Measurements from ENCODE around the gene IL36A. TPM values are rescaled to one million over a fixed set of nuclear protein-coding genes. Genes with fewer than 3 reads are reported as not detected.

The IL36A gene
- total RNA-seq, 2 experiments from 2014 or later = not detected

DNA sequence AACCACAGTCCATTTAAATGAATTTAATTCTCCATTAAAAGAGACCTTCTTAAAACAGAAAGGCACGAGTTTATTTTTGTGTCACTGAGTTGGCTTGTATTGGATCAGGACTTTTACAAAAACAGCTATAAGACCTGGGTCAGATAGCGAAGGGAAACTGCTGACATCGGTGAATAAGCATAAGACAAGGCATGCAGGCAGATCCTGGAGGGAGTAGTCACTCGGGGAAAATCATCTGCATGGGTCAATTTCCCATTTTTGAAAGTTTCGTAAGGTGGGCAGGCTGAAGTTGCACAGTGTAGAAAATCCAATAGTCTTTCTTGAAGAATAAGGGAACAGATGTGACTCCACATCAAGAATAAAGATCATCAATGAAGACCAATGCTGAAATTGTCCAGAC lies 34.5 kb downstream of the IL36A start:
- no peak overlapping the region for H2AFZ ChIP-seq (ENCODE audit: low read length)
- no peaks in the 10 kb centered on the region for H3K4me1 ChIP-seq (ENCODE audit: insufficient read depth, low read length, poor library complexity, severe bottlenecking)
- TF ChIP-seq, protein P1, sequence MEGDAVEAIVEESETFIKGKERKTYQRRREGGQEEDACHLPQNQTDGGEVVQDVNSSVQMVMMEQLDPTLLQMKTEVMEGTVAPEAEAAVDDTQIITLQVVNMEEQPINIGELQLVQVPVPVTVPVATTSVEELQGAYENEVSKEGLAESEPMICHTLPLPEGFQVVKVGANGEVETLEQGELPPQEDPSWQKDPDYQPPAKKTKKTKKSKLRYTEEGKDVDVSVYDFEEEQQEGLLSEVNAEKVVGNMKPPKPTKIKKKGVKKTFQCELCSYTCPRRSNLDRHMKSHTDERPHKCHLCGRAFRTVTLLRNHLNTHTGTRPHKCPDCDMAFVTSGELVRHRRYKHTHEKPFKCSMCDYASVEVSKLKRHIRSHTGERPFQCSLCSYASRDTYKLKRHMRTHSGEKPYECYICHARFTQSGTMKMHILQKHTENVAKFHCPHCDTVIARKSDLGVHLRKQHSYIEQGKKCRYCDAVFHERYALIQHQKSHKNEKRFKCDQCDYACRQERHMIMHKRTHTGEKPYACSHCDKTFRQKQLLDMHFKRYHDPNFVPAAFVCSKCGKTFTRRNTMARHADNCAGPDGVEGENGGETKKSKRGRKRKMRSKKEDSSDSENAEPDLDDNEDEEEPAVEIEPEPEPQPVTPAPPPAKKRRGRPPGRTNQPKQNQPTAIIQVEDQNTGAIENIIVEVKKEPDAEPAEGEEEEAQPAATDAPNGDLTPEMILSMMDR (conservative IDR thresholded peaks at IDR 0.05; ENCODE audit: low read length) = no peak
- no peak for TF ChIP-seq EZH2phosphoT487 (IDR thresholded peaks at IDR 0.05; ENCODE audit: borderline replicate concordance, low read depth, low read length)
- no peaks in the 10 kb centered on the region for H4K20me1 ChIP-seq (ENCODE audit: insufficient read depth, low read length)
- DNase-seq (ENCODE audit: low spot score) = no peak
- no peak overlapping the region for H3K4me2 ChIP-seq (ENCODE audit: low read length)
- no TSS peak for BruUV-seq (replicated peaks)
- no peaks in the 10 kb centered on the region for H3K9me2 ChIP-seq (ENCODE audit: insufficient read depth, low read length)
- CTCF ChIA-PET (ENCODE audit: unreplicated experiment) = no interaction called here
- H3K27ac ChIP-seq (ENCODE audit: low read depth, low read length, poor library complexity, severe bottlenecking) = no peak overlapping the region
- H3K9me3 ChIP-seq (ENCODE audit: low read length) = no peaks in the 10 kb centered on the region
- H3K79me2 ChIP-seq (ENCODE audit: insufficient read depth, low read depth, low read length) = no peaks in the 10 kb centered on the region
- intact Hi-C loops (cut with micrococcal nuclease; ENCODE audit: unreplicated experiment) = no loop called here
- POLR2A ChIA-PET = no interaction called here
- no peaks in the 10 kb centered on the region for H3K36me3 ChIP-seq (ENCODE audit: insufficient read depth, low read length)
- H3K4me3 ChIP-seq (ENCODE audit: low read depth, low read length, poor library complexity, severe bottlenecking) = no peak overlapping the region

DNA sequence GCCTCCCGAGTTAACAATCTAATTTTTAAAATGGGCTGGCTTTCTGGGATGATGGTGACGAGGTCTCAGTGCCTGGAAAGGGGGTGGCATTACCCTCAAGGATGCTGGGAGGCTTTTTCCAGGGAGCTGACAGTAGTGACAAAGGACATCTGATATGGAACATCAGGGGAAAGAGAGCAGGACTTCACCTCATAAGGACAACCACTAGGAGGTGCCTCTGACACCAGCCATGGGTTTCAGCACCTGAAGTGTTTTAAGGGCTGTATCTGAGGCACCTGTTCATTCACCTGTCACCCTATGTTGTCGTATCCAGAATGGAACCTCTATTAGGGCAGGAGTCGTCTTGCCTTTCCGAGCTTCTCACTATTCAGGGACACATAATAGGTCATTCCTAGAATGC lies 36.6 kb downstream of the IL36A start:
- Histone ChIP-seq H3K27ac (ENCODE audit: low read depth, low read length, poor library complexity, severe bottlenecking) (no peak overlapping the region), H4K20me1 (ENCODE audit: insufficient read depth, low read length) (no peaks in the 10 kb centered on the region), H3K9me2 (ENCODE audit: insufficient read depth, low read length) (no peaks in the 10 kb centered on the region), H3K4me2 (ENCODE audit: low read length) (no peak overlapping the region), H3K36me3 (ENCODE audit: insufficient read depth, low read length) (no peaks in the 10 kb centered on the region), H3K9me3 (ENCODE audit: low read length) (no peaks in the 10 kb centered on the region), H2AFZ (ENCODE audit: low read length) (no peak overlapping the region), H3K79me2 (ENCODE audit: insufficient read depth, low read depth, low read length) (no peaks in the 10 kb centered on the region), H3K4me1 (ENCODE audit: insufficient read depth, low read length, poor library complexity, severe bottlenecking) (no peaks in the 10 kb centered on the region), H3K4me3 (ENCODE audit: low read depth, low read length, poor library complexity, severe bottlenecking) (no peak overlapping the region)
- intact Hi-C loops (cut with micrococcal nuclease; ENCODE audit: unreplicated experiment) = no loop called here
- POLR2A ChIA-PET = no interaction called here
- no peak for TF ChIP-seq EZH2phosphoT487 (IDR thresholded peaks at IDR 0.05; ENCODE audit: borderline replicate concordance, low read depth, low read length)
- TF ChIP-seq, protein P1 (conservative IDR thresholded peaks at IDR 0.05; ENCODE audit: low read length) = 0 out of 2 replicates have a peak, but pooled peaks have one; percentile 20
- CTCF ChIA-PET (ENCODE audit: unreplicated experiment) = interaction anchor here (0.7 kb wide), 1 partner anchor 18 kb away, joined by 3 read pairs; no protein-coding TSS in a partner anchor
- BruUV-seq (replicated peaks) = no TSS peak
- DNase-seq (ENCODE audit: low spot score) = peak; percentile 1

DNA sequence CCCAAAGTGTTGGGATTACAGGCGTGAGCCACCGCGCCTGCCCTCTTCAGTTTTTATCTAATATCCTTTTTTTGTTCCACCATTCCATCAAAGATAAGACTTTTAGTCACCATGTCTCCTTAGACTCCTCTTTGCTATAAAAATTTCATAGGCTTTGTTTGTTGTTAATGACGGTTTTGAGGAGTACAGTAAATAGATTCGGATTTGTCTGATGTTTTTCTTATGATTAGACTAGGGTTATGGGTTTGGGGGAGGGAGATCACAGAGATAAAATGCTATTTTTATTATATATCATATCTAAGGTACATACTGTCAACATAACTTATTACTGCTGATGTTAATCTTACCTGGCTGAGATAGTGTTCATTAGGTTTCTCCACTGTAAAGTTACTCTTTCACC lies 41.2 kb downstream of the IL36A start:
- ChIA-PET CTCF (ENCODE audit: unreplicated experiment) (no interaction called here), POLR2A (no interaction called here)
- DNase-seq (ENCODE audit: low spot score) = no peak
- Histone ChIP-seq H3K4me1 (ENCODE audit: insufficient read depth, low read length, poor library complexity, severe bottlenecking) (no peaks in the 10 kb centered on the region), H3K79me2 (ENCODE audit: insufficient read depth, low read depth, low read length) (no peaks in the 10 kb centered on the region), H3K27ac (ENCODE audit: low read depth, low read length, poor library complexity, severe bottlenecking) (no peak overlapping the region), H3K9me3 (ENCODE audit: low read length) (no peaks in the 10 kb centered on the region), H3K4me3 (ENCODE audit: low read depth, low read length, poor library complexity, severe bottlenecking) (no peak overlapping the region), H3K9me2 (ENCODE audit: insufficient read depth, low read length) (no peaks in the 10 kb centered on the region), H2AFZ (ENCODE audit: low read length) (no peak overlapping the region), H3K4me2 (ENCODE audit: low read length) (no peak overlapping the region), H3K36me3 (ENCODE audit: insufficient read depth, low read length) (no peaks in the 10 kb centered on the region), H4K20me1 (ENCODE audit: insufficient read depth, low read length) (no peaks in the 10 kb centered on the region)
- no TSS peak for BruUV-seq (replicated peaks)
- TF ChIP-seq EZH2phosphoT487 (IDR thresholded peaks at IDR 0.05; ENCODE audit: borderline replicate concordance, low read depth, low read length) = no peak
- TF ChIP-seq, protein P1 (conservative IDR thresholded peaks at IDR 0.05; ENCODE audit: low read length) = no peak
- intact Hi-C loops (cut with micrococcal nuclease; ENCODE audit: unreplicated experiment) = no loop called here
